GM12865 (cell line): ENCODE results near the gene CEACAM16.
"Not testable (repeated sequence)": the region's sequence is repeated elsewhere in the genome, so short reads cannot be mapped to it uniquely, and the experiment has no call there.

Experiments used
- DNase-seq: peaks from one replicate; pipeline ENCODE4 v3.0.0; 2010; ENCODE audit warnings: low read depth
- H3K4me3 ChIP-seq: 2 replicates; pipeline ENCODE4 v1.5.1; 2011; ENCODE audit warnings: mild to moderate bottlenecking, low read depth, low read length, control low read depth
- CTCF ChIP-seq: IDR thresholded peaks from 2 replicates; pipeline ENCODE4 v1.5.1; 2011; ENCODE audit warnings: low read length, control low read depth, low read depth, inconsistent platforms; ENCODE audit not compliant: insufficient read depth; ENCODE audit errors: missing control alignments

CEACAM16 gene

GRCh38 chr19:44704982-44705381 is 6.0 kb downstream of the CEACAM16 start:
- no peak for DNase-seq
- no peak overlapping the region for H3K4me3 ChIP-seq
- TF ChIP-seq CTCF: no peak

GRCh38 chr19:44705502-44706010 is 6.6 kb downstream of the CEACAM16 start:
- no peak for TF ChIP-seq CTCF
- no peak for DNase-seq
- no peak overlapping the region for H3K4me3 ChIP-seq

GRCh38 chr19:44706506-44707236 is 7.7 kb downstream of the CEACAM16 start:
- no peak for DNase-seq
- no peak for TF ChIP-seq CTCF
- no peak overlapping the region for H3K4me3 ChIP-seq

GRCh38 chr19:44707794-44708193 is 8.8 kb downstream of the CEACAM16 start:
- no peak for TF ChIP-seq CTCF
- no peak overlapping the region for H3K4me3 ChIP-seq
- DNase-seq: no peak

DNA sequence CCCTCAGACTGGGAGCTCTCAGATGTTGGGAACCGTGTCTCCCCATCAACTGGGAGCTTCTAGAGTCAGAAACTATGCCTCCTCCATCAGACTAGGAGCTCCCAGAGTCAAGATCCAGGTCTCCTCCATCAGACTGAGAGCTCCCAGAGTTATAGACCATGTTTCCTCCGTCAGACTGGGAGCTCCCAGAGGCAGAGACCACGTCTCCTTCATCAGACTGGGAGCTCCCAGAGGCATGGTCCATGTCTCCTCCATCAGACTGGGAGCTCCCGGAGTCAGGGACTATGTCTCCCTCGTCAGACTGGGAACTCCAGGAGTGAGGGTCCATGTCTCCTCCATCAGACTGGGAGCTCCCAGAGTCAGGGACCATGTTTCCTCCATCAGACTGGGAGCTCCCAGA is 10.0 kb downstream of the CEACAM16 start:
- DNase-seq: no peak
- H3K4me3 ChIP-seq: no peak overlapping the region
- TF ChIP-seq CTCF: no peak

- not testable (repeated sequence) for DNase-seq, H3K4me3 ChIP-seq
These were observed 10.7 kb downstream of the CEACAM16 start for GRCh38 chr19:44709434-44710266.

DNA sequence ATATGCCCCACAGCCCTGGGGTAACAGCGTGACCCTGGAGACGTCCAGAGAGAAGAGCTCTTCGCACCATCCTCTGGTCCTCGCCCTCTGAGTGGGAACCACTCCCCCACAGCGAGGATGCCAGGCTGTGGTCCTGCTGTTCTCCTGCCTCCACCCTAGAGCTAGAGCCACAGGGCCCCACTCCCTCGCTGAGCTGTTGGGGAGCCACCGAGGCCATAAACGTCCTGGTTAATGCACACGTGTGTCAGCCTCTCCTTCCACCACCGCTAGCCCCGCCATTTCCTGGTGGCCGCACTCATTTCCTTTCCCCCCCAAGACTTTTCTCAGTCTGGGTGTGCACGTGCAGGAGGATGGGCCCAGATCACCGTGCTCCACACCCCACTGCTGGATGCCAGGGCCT is 11.5 kb downstream of the CEACAM16 start:
- DNase-seq: no peak
- TF ChIP-seq CTCF: no peak
- no peak overlapping the region for H3K4me3 ChIP-seq
